ENCODE data around the gene ZDHHC11B. TPM values are rescaled to one million over a fixed set of nuclear protein-coding genes. Genes with fewer than 3 reads are reported as not detected.
"Not testable (repeated sequence)": the region's sequence is repeated elsewhere in the genome, so short reads cannot be mapped to it uniquely, and the experiment has no call there.

ZDHHC11B gene
- total RNA-seq, 4 donors from 2014 or later: 1.1 to 18.9 (median 2.4) TPM; not detected in 1

- Histone ChIP-seq H3K4me1 (peaks cover 0 to 3% (median 0%) of the 10 kb centered on the region in 4 donors), H3K27ac (no peak overlapping the region), H3K4me3 (no peak overlapping the region), H3K9me3 (no peaks in the 10 kb centered on the region), H3K27me3 (no peaks in the 10 kb centered on the region), H3K36me3 (no peaks in the 10 kb centered on the region)
- in situ Hi-C loops (cut with MboI; ENCODE audit: low pct_ligation_motif_present in 1 of 4, low pct_unique_long_range_greater_than_20kb in 1 of 4, low sequenced_read_pairs in 3 of 4): no loop called here
- intact Hi-C loops (cut with DNase I; ENCODE audit: low total_unique reads): no loop called here
- WGBS, 2 donors (ENCODE audit: low coverage in 1 of 2): 94% methylated on average over 33 of the region's 36 CpGs; no CpG with 5 or more reads in 1 of the 2 donors
- TF ChIP-seq POLR2AphosphoS5 (IDR thresholded peaks at IDR 0.05) (no peak), POLR2A (IDR thresholded peaks at IDR 0.05) (no peak), EP300 (IDR thresholded peaks at IDR 0.05; ENCODE audit: low read depth) (no peak), CTCF (IDR thresholded peaks at IDR 0.05) (no peak)
- no peak for DNase-seq
These were observed 6.8 kb downstream of the ZDHHC11B start for GRCh38 chr5:777756-778161.

GRCh38 chr5:776862-777711, 7.4 kb downstream of the ZDHHC11B start:
- no peak for TF ChIP-seq EP300 (IDR thresholded peaks at IDR 0.05; ENCODE audit: low read depth)
- TF ChIP-seq POLR2A (IDR thresholded peaks at IDR 0.05): no peak
- no peak for TF ChIP-seq POLR2AphosphoS5 (IDR thresholded peaks at IDR 0.05)
- no peak for TF ChIP-seq CTCF (IDR thresholded peaks at IDR 0.05)
- no peak for DNase-seq
- 70 to 81% methylated on average over 18 to 42 of the region's 42 CpGs for WGBS, 2 donors (ENCODE audit: low coverage in 1 of 2)
- Histone ChIP-seq H3K9me3 (no peaks in the 10 kb centered on the region), H3K4me3 (peak overlapping the region in 3 of 4 donors; percentile 4 to 14 (median 7)), H3K27me3 (no peaks in the 10 kb centered on the region), H3K36me3 (no peaks in the 10 kb centered on the region), H3K4me1 (peaks cover 0 to 3% (median 0%) of the 10 kb centered on the region in 4 donors), H3K27ac (peak overlapping the region in 3 of 4 donors; percentile 0 to 7 (median 6))
- intact Hi-C loops (cut with DNase I; ENCODE audit: low total_unique reads) (no loop called here), in situ Hi-C loops (cut with MboI; ENCODE audit: low pct_ligation_motif_present in 1 of 4, low pct_unique_long_range_greater_than_20kb in 1 of 4, low sequenced_read_pairs in 3 of 4) (no loop called here)

GRCh38 chr5:775961-776861, 8.3 kb downstream of the ZDHHC11B start:
- peaks cover 0 to 3% (median 0%) of the 10 kb centered on the region in 4 donors for H3K4me1 ChIP-seq
- in situ Hi-C loops (cut with MboI; ENCODE audit: low pct_ligation_motif_present in 1 of 4, low pct_unique_long_range_greater_than_20kb in 1 of 4, low sequenced_read_pairs in 3 of 4) (no loop called here), intact Hi-C loops (cut with DNase I; ENCODE audit: low total_unique reads) (no loop called here)
- WGBS, 2 donors (ENCODE audit: low coverage in 1 of 2): 86% methylated on average over 20 of the region's 20 CpGs; no CpG with 5 or more reads in 1 of the 2 donors
- peak overlapping the region in 3 of 4 donors; percentile 0 to 7 (median 6) for H3K27ac ChIP-seq
- TF ChIP-seq POLR2AphosphoS5 (IDR thresholded peaks at IDR 0.05): no peak
- no peak for TF ChIP-seq CTCF (IDR thresholded peaks at IDR 0.05)
- no peak for TF ChIP-seq EP300 (IDR thresholded peaks at IDR 0.05; ENCODE audit: low read depth)
- TF ChIP-seq POLR2A (IDR thresholded peaks at IDR 0.05): no peak
- no peaks in the 10 kb centered on the region for H3K27me3 ChIP-seq
- H3K4me3 ChIP-seq: peak overlapping the region in 2 of 4 donors; percentile 4 to 14
- no peak for DNase-seq
- H3K36me3 ChIP-seq: no peaks in the 10 kb centered on the region
- H3K9me3 ChIP-seq: no peaks in the 10 kb centered on the region

DNA sequence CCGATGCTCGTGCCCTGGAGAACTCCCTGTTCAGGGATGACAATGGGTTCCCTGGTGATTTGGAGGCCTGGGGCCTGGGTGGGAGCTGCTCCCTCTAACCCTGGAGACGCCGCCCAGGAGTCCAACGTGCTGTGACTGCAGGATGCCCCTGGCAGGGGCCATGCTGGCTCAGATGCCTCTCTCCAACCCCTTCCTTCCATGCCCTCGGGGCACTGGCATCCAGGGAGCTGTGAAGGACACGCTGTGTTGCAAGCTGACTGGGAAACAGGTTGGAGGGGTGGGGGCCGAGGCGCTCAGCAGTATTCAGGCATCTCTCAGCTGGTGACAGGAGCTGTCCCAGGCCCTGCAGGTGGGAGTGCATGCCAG, 9.0 kb downstream of the ZDHHC11B start:
- H3K36me3 ChIP-seq; H3K27me3 ChIP-seq; in situ Hi-C loops (cut with MboI; ENCODE audit: low pct_ligation_motif_present in 1 of 4, low pct_unique_long_range_greater_than_20kb in 1 of 4, low sequenced_read_pairs in 3 of 4); intact Hi-C loops (cut with DNase I; ENCODE audit: low total_unique reads); H3K4me3 ChIP-seq; H3K4me1 ChIP-seq; H3K9me3 ChIP-seq; H3K27ac ChIP-seq; DNase-seq: not testable (repeated sequence)
- WGBS, 2 donors (ENCODE audit: low coverage in 1 of 2): 94% methylated on average over 9 of the region's 9 CpGs; no CpG with 5 or more reads in 1 of the 2 donors

- in situ Hi-C loops (cut with MboI; ENCODE audit: low pct_ligation_motif_present in 1 of 4, low pct_unique_long_range_greater_than_20kb in 1 of 4, low sequenced_read_pairs in 3 of 4); H3K36me3 ChIP-seq; DNase-seq; H3K27ac ChIP-seq; H3K4me3 ChIP-seq; intact Hi-C loops (cut with DNase I; ENCODE audit: low total_unique reads); H3K27me3 ChIP-seq; H3K9me3 ChIP-seq; H3K4me1 ChIP-seq: not testable (repeated sequence)
- 90 to 100% methylated on average over 1 to 16 of the region's 18 CpGs for WGBS, 2 donors (ENCODE audit: low coverage in 1 of 2)
These were observed 9.5 kb downstream of the ZDHHC11B start for GRCh38 chr5:774854-775505.

DNA sequence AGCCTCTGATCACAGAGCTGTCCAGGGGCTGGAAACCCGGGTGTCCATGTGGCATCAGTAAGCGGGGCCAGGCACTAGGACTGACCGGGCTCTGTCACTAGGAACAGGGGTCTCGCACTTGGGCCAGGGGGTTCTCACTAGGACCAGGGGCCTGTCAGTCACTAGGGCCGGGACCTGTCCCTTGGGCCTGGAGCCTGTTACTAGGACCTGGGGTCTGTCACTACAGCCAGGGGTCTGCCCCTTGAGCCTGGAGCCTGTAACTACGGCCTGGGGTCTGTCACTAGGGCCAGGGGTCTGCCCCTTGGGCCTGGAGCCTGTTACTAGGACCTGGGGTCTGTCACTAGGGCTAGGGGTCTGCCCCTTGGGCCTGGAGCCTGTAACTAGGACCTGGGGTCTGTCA, 10.2 kb downstream of the ZDHHC11B start:
- intact Hi-C loops (cut with DNase I; ENCODE audit: low total_unique reads); H3K27ac ChIP-seq; H3K36me3 ChIP-seq; H3K4me3 ChIP-seq; DNase-seq; in situ Hi-C loops (cut with MboI; ENCODE audit: low pct_ligation_motif_present in 1 of 4, low pct_unique_long_range_greater_than_20kb in 1 of 4, low sequenced_read_pairs in 3 of 4); H3K9me3 ChIP-seq; H3K27me3 ChIP-seq; H3K4me1 ChIP-seq: not testable (repeated sequence)
- 88 to 100% methylated on average over 1 to 3 of the region's 6 CpGs for WGBS, 2 donors (ENCODE audit: low coverage in 1 of 2)
